K562 (cell line): Measurements from ENCODE around the gene MOAP1. TPM values are rescaled to one million over a fixed set of nuclear protein-coding genes. Genes with fewer than 3 reads are reported as not detected.
A peak's percentile ranks its signal among the peaks of the same experiment; 100 is the strongest.

Experiments
- CBX8 ChIP-seq: fragments of 200-600 bp; sonication (generic); IDR thresholded peaks from 2 replicates; pipeline ENCODE4 v1.6.1; 2012; ENCODE audit warnings: borderline replicate concordance, mixed run types, low read depth, mild to moderate bottlenecking, moderate library complexity, mixed read lengths, low read length, control low read depth, inconsistent platforms; ENCODE audit not compliant: poor library complexity, severe bottlenecking; ENCODE audit errors: extremely low read depth
- FOXJ3 ChIP-seq: sonication (generic); formaldehyde crosslinking; IDR thresholded peaks from 2 replicates; pipeline ENCODE4 v1.4.0; 2020; ENCODE audit warnings: mild to moderate bottlenecking, missing genetic modification reagents
- HDAC3 ChIP-seq: fragments of 450-650 bp; IDR thresholded peaks from 2 replicates; pipeline ENCODE4 v1.6.1; 2018; ENCODE audit warnings: borderline replicate concordance, mild to moderate bottlenecking, moderate library complexity; ENCODE audit not compliant: partially characterized antibody
- PPARD ChIP-seq: fragments of 250-450 bp; sonication (Bioruptor Pico); IDR thresholded peaks from 2 replicates; pipeline ENCODE4 v1.8.0; 2022; ENCODE audit warnings: inconsistent platforms, mild to moderate bottlenecking, moderate library complexity
- PRPF4 ChIP-seq: fragments of 200-400 bp; formaldehyde crosslinking; IDR thresholded peaks from one replicate; pipeline ENCODE4 v1.6.1; 2017; ENCODE audit warnings: low read length, low read depth, mild to moderate bottlenecking; ENCODE audit not compliant: insufficient read depth, poor library complexity, severe bottlenecking
- RFX1 ChIP-seq: fragments of 450-650 bp; IDR thresholded peaks from 2 replicates; pipeline ENCODE4 v1.6.1; 2016; ENCODE audit warnings: mild to moderate bottlenecking, moderate library complexity
- TEAD4 ChIP-seq, 2 experiments: sonication (generic) in 1 of 2; formaldehyde crosslinking in 1 of 2; IDR thresholded peaks; 2 replicates each; pipeline versions ENCODE4 v1.6.1 to v1.8.0; 2012 to 2022; ENCODE audit warnings: borderline replicate concordance in 1 of 2, inconsistent platforms in 1 of 2, low read length in 1 of 2, mild to moderate bottlenecking in 1 of 2, missing genetic modification reagents in 1 of 2
- ZNF174 ChIP-seq: fragments of 250-450 bp; sonication (Bioruptor Pico); IDR thresholded peaks from 2 replicates; pipeline ENCODE4 v1.4.0; 2020; ENCODE audit warnings: mild to moderate bottlenecking
- polyA plus RNA-seq, 8 experiments: library from polyadenylated mRNA; depleted of rRNA in 4 of 8; stranded (reverse) in 5 of 8; unstranded in 3 of 8; fragments of >200 nt; fragmentation: Nextera tagmentation in 2 of 8; fragmentation: Illumina TruSeq in 1 of 8; extraction: Ambion mirVana in 2 of 8; extraction: Trizol in 1 of 8; gene quantifications; 2 replicates each; pipeline versions ENCODE4 v1.2.1 to v1.2.3, GENCODE V29; 2011 to 2014; ENCODE audit warnings: inconsistent platforms in 1 of 8, missing spikeins in 1 of 8
- total RNA-seq, 7 experiments: library from RNA; depleted of rRNA in 6 of 7; stranded (reverse); fragments of >200 nt in 6 of 7; fragmentation: Illumina TruSeq in 2 of 7; extraction: Trizol in 2 of 7; gene quantifications; 2 replicates each; pipeline versions ENCODE4 v1.2.1 to v1.2.3, GENCODE V29; 2011 to 2021; ENCODE audit warnings: low replicate concordance in 1 of 7
- TF ChIP-seq, protein P1 (sequence below): fragments of 250-450 bp; sonication (Bioruptor Pico); IDR thresholded peaks from 2 replicates; pipeline ENCODE4 v1.5.1; 2021; ENCODE audit warnings: mild to moderate bottlenecking
- TF ChIP-seq, protein P2 (sequence below): fragments of 450-650 bp; conservative IDR thresholded peaks from 2 replicates; pipeline ENCODE4 v1.6.1; 2016; ENCODE audit warnings: missing genetic modification characterization, low read depth, mild to moderate bottlenecking, missing compliant biosample characterization, moderate library complexity
- TF ChIP-seq, protein P3 (sequence below), 2 experiments: fragments of 450-650 bp in 1 of 2; sonication (generic) in 1 of 2; formaldehyde crosslinking; conservative IDR thresholded peaks; 2 replicates each; pipeline versions ENCODE4 v1.4.0 to v1.8.1; 2020 to 2022; ENCODE audit warnings: mild to moderate bottlenecking in 1 of 2, missing genetic modification reagents in 1 of 2
- TF ChIP-seq, protein P4 (sequence below), 2 experiments: fragments of 450-650 bp; conservative IDR thresholded peaks; 2 replicates each; pipeline ENCODE4 v1.6.1; 2017; ENCODE audit warnings: mild to moderate bottlenecking in 2 of 2, moderate library complexity in 2 of 2
- TF ChIP-seq, protein P5 (sequence below): fragments of 450-650 bp; IDR thresholded peaks from 2 replicates; pipeline ENCODE4 v1.6.1; 2016; ENCODE audit warnings: low read depth

Gene MOAP1
- total and polyA plus RNA-seq, 9 of the 15 experiments (the other 6 are each of a cell fraction or from before 2014, with no cell fraction given) = 1.5 to 14.4 (median 6.0) TPM

DNA sequence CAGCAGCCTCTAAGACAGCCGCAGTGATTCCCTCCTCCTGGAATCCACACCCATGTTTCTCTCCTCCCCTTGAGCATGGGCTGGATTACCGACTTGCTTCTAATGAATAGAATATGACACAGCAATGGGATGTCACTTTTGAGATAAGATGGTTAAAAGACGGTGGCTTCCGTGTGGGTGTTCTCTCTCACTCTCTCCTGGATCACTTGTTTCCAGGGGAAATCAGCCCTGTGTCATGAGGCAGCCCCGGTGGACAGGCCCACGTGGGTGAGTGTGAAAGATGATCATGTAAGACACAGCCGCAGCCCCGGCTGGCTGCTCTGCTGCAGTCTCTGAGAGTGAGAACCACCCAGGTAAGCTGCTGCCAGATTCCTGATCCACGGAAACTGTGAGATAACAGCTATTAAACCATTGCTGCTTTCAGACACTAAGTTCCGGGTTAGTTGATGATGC, 10.7 kb downstream of the MOAP1 start (continued):
- TF ChIP-seq FOXJ3 (CRISPR knock-in tag) (no peak), TEAD4 (IDR thresholded peaks at IDR 0.05; ENCODE audit: low read length) (0 out of 2 replicates have a peak, but pooled peaks have one; percentile 11), TEAD4 (CRISPR knock-in tag; IDR thresholded peaks at IDR 0.05; ENCODE audit: borderline replicate concordance) (no peak), PPARD (CRISPR knock-in tag) (no peak), CBX8 (no peak), ZNF174 (CRISPR knock-in tag) (no peak), PRPF4 (no peak), HDAC3 (no peak), RFX1 (peak; percentile 74)
- TF ChIP-seq, protein P1, sequence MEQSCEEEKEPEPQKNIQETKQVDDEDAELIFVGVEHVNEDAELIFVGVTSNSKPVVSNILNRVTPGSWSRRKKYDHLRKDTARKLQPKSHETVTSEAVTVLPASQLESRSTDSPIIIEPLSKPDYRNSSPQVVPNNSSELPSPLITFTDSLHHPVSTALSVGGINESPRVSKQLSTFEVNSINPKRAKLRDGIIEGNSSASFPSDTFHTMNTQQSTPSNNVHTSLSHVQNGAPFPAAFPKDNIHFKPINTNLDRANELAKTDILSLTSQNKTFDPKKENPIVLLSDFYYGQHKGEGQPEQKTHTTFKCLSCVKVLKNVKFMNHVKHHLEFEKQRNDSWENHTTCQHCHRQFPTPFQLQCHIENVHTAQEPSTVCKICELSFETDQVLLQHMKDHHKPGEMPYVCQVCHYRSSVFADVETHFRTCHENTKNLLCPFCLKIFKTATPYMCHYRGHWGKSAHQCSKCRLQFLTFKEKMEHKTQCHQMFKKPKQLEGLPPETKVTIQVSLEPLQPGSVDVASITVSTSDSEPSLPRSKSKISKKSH (CRISPR knock-in tag) = no peak
- TF ChIP-seq, protein P2, sequence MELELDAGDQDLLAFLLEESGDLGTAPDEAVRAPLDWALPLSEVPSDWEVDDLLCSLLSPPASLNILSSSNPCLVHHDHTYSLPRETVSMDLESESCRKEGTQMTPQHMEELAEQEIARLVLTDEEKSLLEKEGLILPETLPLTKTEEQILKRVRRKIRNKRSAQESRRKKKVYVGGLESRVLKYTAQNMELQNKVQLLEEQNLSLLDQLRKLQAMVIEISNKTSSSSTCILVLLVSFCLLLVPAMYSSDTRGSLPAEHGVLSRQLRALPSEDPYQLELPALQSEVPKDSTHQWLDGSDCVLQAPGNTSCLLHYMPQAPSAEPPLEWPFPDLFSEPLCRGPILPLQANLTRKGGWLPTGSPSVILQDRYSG (tag) = no peak
- TF ChIP-seq, protein P3, sequence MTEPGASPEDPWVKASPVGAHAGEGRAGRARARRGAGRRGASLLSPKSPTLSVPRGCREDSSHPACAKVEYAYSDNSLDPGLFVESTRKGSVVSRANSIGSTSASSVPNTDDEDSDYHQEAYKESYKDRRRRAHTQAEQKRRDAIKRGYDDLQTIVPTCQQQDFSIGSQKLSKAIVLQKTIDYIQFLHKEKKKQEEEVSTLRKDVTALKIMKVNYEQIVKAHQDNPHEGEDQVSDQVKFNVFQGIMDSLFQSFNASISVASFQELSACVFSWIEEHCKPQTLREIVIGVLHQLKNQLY (CRISPR knock-in tag; conservative IDR thresholded peaks at IDR 0.05) = no peak
- TF ChIP-seq, protein P4, sequence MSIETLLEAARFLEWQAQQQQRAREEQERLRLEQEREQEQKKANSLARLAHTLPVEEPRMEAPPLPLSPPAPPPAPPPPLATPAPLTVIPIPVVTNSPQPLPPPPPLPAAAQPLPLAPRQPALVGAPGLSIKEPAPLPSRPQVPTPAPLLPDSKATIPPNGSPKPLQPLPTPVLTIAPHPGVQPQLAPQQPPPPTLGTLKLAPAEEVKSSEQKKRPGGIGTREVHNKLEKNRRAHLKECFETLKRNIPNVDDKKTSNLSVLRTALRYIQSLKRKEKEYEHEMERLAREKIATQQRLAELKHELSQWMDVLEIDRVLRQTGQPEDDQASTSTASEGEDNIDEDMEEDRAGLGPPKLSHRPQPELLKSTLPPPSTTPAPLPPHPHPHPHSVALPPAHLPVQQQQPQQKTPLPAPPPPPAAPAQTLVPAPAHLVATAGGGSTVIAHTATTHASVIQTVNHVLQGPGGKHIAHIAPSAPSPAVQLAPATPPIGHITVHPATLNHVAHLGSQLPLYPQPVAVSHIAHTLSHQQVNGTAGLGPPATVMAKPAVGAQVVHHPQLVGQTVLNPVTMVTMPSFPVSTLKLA (conservative IDR thresholded peaks at IDR 0.05) = peak; percentile 58 to 78; a peak in 3 of 4 replicates
- TF ChIP-seq, protein P5, sequence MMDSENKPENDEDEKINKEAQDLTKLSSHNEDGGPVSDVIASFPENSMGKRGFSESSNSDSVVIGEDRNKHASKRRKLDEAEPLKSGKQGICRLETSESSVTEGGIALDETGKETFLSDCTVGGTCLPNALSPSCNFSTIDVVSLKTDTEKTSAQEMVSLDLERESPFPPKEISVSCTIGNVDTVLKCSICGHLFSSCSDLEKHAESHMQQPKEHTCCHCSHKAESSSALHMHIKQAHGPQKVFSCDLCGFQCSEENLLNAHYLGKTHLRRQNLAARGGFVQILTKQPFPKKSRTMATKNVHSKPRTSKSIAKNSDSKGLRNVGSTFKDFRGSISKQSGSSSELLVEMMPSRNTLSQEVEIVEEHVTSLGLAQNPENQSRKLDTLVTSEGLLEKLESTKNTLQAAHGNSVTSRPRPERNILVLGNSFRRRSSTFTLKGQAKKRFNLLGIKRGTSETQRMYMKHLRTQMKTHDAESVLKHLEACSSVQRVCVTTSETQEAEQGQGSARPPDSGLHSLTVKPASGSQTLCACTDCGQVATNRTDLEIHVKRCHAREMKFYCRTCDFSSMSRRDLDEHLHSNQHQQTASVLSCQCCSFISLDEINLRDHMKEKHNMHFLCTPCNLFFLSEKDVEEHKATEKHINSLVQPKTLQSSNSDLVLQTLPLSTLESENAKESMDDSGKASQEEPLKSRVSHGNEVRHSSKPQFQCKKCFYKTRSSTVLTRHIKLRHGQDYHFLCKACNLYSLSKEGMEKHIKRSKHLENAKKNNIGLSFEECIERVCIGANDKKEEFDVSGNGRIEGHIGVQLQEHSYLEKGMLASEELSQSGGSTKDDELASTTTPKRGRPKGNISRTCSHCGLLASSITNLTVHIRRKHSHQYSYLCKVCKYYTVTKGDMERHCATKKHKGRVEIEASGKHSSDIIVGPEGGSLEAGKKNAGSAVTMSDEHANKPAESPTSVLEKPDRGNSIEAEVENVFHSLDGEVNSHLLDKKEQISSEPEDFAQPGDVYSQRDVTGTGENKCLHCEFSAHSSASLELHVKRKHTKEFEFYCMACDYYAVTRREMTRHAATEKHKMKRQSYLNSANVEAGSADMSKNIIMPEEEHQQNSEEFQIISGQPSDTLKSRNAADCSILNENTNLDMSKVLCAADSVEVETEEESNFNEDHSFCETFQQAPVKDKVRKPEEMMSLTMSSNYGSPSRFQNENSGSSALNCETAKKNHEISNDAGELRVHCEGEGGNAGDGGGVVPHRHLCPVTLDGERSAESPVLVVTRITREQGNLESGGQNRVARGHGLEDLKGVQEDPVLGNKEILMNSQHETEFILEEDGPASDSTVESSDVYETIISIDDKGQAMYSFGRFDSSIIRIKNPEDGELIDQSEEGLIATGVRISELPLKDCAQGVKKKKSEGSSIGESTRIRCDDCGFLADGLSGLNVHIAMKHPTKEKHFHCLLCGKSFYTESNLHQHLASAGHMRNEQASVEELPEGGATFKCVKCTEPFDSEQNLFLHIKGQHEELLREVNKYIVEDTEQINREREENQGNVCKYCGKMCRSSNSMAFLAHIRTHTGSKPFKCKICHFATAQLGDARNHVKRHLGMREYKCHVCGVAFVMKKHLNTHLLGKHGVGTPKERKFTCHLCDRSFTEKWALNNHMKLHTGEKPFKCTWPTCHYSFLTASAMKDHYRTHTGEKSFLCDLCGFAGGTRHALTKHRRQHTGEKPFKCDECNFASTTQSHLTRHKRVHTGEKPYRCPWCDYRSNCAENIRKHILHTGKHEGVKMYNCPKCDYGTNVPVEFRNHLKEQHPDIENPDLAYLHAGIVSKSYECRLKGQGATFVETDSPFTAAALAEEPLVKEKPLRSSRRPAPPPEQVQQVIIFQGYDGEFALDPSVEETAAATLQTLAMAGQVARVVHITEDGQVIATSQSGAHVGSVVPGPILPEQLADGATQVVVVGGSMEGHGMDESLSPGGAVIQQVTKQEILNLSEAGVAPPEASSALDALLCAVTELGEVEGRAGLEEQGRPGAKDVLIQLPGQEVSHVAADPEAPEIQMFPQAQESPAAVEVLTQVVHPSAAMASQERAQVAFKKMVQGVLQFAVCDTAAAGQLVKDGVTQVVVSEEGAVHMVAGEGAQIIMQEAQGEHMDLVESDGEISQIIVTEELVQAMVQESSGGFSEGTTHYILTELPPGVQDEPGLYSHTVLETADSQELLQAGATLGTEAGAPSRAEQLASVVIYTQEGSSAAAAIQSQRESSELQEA = no peak
